ENCODE results near the gene S100A2.

S100A2 gene

GRCh38 chr1:153565529-153566374 lies at the start of gene S100A2:
TSS of gene S100A2 (minus strand) at chr1:153565844. CDS start at chr1:153563877, 1,967 bp downstream.
- no CpG with 5 or more reads among the region's 8 CpGs for WGBS (ENCODE audit: insufficient coverage, insufficient read length)
- peaks cover 17% of the 10 kb centered on the region for H3K4me1 ChIP-seq (ENCODE audit: control insufficient read depth, insufficient read depth, low read length)
- no peaks in the 10 kb centered on the region for H3K9me3 ChIP-seq (ENCODE audit: control insufficient read depth, insufficient read depth, low read length)
- no peak within 1 kb of the TSS for H3K4me3 ChIP-seq (ENCODE audit: low read length)
- no peaks in the 10 kb centered on the region for H3K27me3 ChIP-seq (ENCODE audit: control insufficient read depth, insufficient read depth, low read length)
- no peaks in the 10 kb centered on the region for H3K36me3 ChIP-seq (ENCODE audit: control insufficient read depth, insufficient read depth, low read length)
- no peak for DNase-seq (ENCODE audit: low read depth, low spot score)
- no peak within 1 kb of the TSS for H3K27ac ChIP-seq (ENCODE audit: low read length)

- peaks cover 8% of the 10 kb centered on the region for H3K4me1 ChIP-seq (ENCODE audit: control insufficient read depth, insufficient read depth, low read length)
- H3K27me3 ChIP-seq (ENCODE audit: control insufficient read depth, insufficient read depth, low read length), result no peaks in the 10 kb centered on the region
- DNase-seq (ENCODE audit: low read depth, low spot score), result no peak
- H3K4me3 ChIP-seq (ENCODE audit: low read length), result no peak overlapping the region
- WGBS (ENCODE audit: insufficient coverage, insufficient read length), result no CpG with 5 or more reads among the region's 2 CpGs
- no peaks in the 10 kb centered on the region for H3K9me3 ChIP-seq (ENCODE audit: control insufficient read depth, insufficient read depth, low read length)
- no peak overlapping the region for H3K27ac ChIP-seq (ENCODE audit: low read length)
- H3K36me3 ChIP-seq (ENCODE audit: control insufficient read depth, insufficient read depth, low read length), result 0 out of 2 replicates have a peak, but pooled peaks cover 2% of the 10 kb centered on the region
Measured at GRCh38 chr1:153615406-153615805, 49.8 kb upstream of the S100A2 start.

GRCh38 chr1:153614906-153615305 lies 49.3 kb upstream of the S100A2 start:
- H3K4me1 ChIP-seq (ENCODE audit: control insufficient read depth, insufficient read depth, low read length), result peaks cover 8% of the 10 kb centered on the region
- H3K9me3 ChIP-seq (ENCODE audit: control insufficient read depth, insufficient read depth, low read length), result no peaks in the 10 kb centered on the region
- H3K27me3 ChIP-seq (ENCODE audit: control insufficient read depth, insufficient read depth, low read length), result no peaks in the 10 kb centered on the region
- WGBS (ENCODE audit: insufficient coverage, insufficient read length), result no CpG with 5 or more reads among the region's 7 CpGs
- 0 out of 2 replicates have a peak, but pooled peaks cover 2% of the 10 kb centered on the region for H3K36me3 ChIP-seq (ENCODE audit: control insufficient read depth, insufficient read depth, low read length)
- H3K4me3 ChIP-seq (ENCODE audit: low read length), result no peak overlapping the region
- DNase-seq (ENCODE audit: low read depth, low spot score), result no peak
- no peak overlapping the region for H3K27ac ChIP-seq (ENCODE audit: low read length)

GRCh38 chr1:153614189-153614900 lies 48.7 kb upstream of the S100A2 start:
- Histone ChIP-seq H3K9me3 (ENCODE audit: control insufficient read depth, insufficient read depth, low read length) (no peaks in the 10 kb centered on the region), H3K4me1 (ENCODE audit: control insufficient read depth, insufficient read depth, low read length) (peaks cover 9% of the 10 kb centered on the region), H3K27ac (ENCODE audit: low read length) (no peak overlapping the region), H3K4me3 (ENCODE audit: low read length) (no peak overlapping the region), H3K27me3 (ENCODE audit: control insufficient read depth, insufficient read depth, low read length) (no peaks in the 10 kb centered on the region), H3K36me3 (ENCODE audit: control insufficient read depth, insufficient read depth, low read length) (0 out of 2 replicates have a peak, but pooled peaks cover 2% of the 10 kb centered on the region)
- DNase-seq (ENCODE audit: low read depth, low spot score), result no peak
- no CpG with 5 or more reads among the region's 2 CpGs for WGBS (ENCODE audit: insufficient coverage, insufficient read length)

- Histone ChIP-seq H3K4me1 (ENCODE audit: control insufficient read depth, insufficient read depth, low read length) (peaks cover 14% of the 10 kb centered on the region), H3K9me3 (ENCODE audit: control insufficient read depth, insufficient read depth, low read length) (no peaks in the 10 kb centered on the region), H3K27me3 (ENCODE audit: control insufficient read depth, insufficient read depth, low read length) (no peaks in the 10 kb centered on the region), H3K27ac (ENCODE audit: low read length) (no peak overlapping the region), H3K36me3 (ENCODE audit: control insufficient read depth, insufficient read depth, low read length) (no peaks in the 10 kb centered on the region), H3K4me3 (ENCODE audit: low read length) (no peak overlapping the region)
- WGBS (ENCODE audit: insufficient coverage, insufficient read length), result no CpG with 5 or more reads among the region's 5 CpGs
- DNase-seq (ENCODE audit: low read depth, low spot score), result no peak
Measured at GRCh38 chr1:153613406-153613805, 47.8 kb upstream of the S100A2 start.

- H3K27me3 ChIP-seq (ENCODE audit: control insufficient read depth, insufficient read depth, low read length), result no peaks in the 10 kb centered on the region
- no peak within 1 kb of the TSS for H3K27ac ChIP-seq (ENCODE audit: low read length)
- H3K4me1 ChIP-seq (ENCODE audit: control insufficient read depth, insufficient read depth, low read length), result peaks cover 14% of the 10 kb centered on the region
- H3K4me3 ChIP-seq (ENCODE audit: low read length), result peak within 1 kb of the TSS; percentile 1; the same call in 1 of the 2 replicates
- H3K36me3 ChIP-seq (ENCODE audit: control insufficient read depth, insufficient read depth, low read length), result no peaks in the 10 kb centered on the region
- no peaks in the 10 kb centered on the region for H3K9me3 ChIP-seq (ENCODE audit: control insufficient read depth, insufficient read depth, low read length)
- WGBS (ENCODE audit: insufficient coverage, insufficient read length), result no CpG with 5 or more reads among the region's 9 CpGs
- no peak for DNase-seq (ENCODE audit: low read depth, low spot score)
Measured at GRCh38 chr1:153612755-153613331, 47.2 kb upstream of the S100A2 start, which contains the start of gene S100A16. TSS of gene S100A16 (minus strand) at chr1:153613137. CDS start at chr1:153608151, 4,986 bp downstream.

- no peaks in the 10 kb centered on the region for H3K27me3 ChIP-seq (ENCODE audit: control insufficient read depth, insufficient read depth, low read length)
- no peak overlapping the region; the same call in 1 of the 2 replicates for H3K4me3 ChIP-seq (ENCODE audit: low read length)
- no peak for DNase-seq (ENCODE audit: low read depth, low spot score)
- no CpG with 5 or more reads among the region's 11 CpGs for WGBS (ENCODE audit: insufficient coverage, insufficient read length)
- H3K27ac ChIP-seq (ENCODE audit: low read length), result no peak overlapping the region
- no peaks in the 10 kb centered on the region for H3K36me3 ChIP-seq (ENCODE audit: control insufficient read depth, insufficient read depth, low read length)
- peaks cover 14% of the 10 kb centered on the region for H3K4me1 ChIP-seq (ENCODE audit: control insufficient read depth, insufficient read depth, low read length)
- H3K9me3 ChIP-seq (ENCODE audit: control insufficient read depth, insufficient read depth, low read length), result no peaks in the 10 kb centered on the region
Measured at GRCh38 chr1:153612111-153612754, 46.6 kb upstream of the S100A2 start.

- DNase-seq (ENCODE audit: low read depth, low spot score), result no peak
- Histone ChIP-seq H3K4me1 (ENCODE audit: control insufficient read depth, insufficient read depth, low read length) (peaks cover 14% of the 10 kb centered on the region), H3K27ac (ENCODE audit: low read length) (no peak overlapping the region), H3K36me3 (ENCODE audit: control insufficient read depth, insufficient read depth, low read length) (no peaks in the 10 kb centered on the region), H3K4me3 (ENCODE audit: low read length) (no peak overlapping the region), H3K27me3 (ENCODE audit: control insufficient read depth, insufficient read depth, low read length) (no peaks in the 10 kb centered on the region), H3K9me3 (ENCODE audit: control insufficient read depth, insufficient read depth, low read length) (no peaks in the 10 kb centered on the region)
- no CpG with 5 or more reads among the region's 1 CpG for WGBS (ENCODE audit: insufficient coverage, insufficient read length)
Measured at GRCh38 chr1:153611356-153611755, 45.7 kb upstream of the S100A2 start.

GRCh38 chr1:153610811-153611301 lies 45.2 kb upstream of the S100A2 start:
- Histone ChIP-seq H3K4me1 (ENCODE audit: control insufficient read depth, insufficient read depth, low read length) (peaks cover 14% of the 10 kb centered on the region), H3K27me3 (ENCODE audit: control insufficient read depth, insufficient read depth, low read length) (no peaks in the 10 kb centered on the region), H3K36me3 (ENCODE audit: control insufficient read depth, insufficient read depth, low read length) (no peaks in the 10 kb centered on the region), H3K9me3 (ENCODE audit: control insufficient read depth, insufficient read depth, low read length) (no peaks in the 10 kb centered on the region), H3K4me3 (ENCODE audit: low read length) (no peak overlapping the region), H3K27ac (ENCODE audit: low read length) (no peak overlapping the region)
- no CpG with 5 or more reads among the region's 7 CpGs for WGBS (ENCODE audit: insufficient coverage, insufficient read length)
- no peak for DNase-seq (ENCODE audit: low read depth, low spot score)

- peaks cover 14% of the 10 kb centered on the region for H3K4me1 ChIP-seq (ENCODE audit: control insufficient read depth, insufficient read depth, low read length)
- no peak overlapping the region for H3K4me3 ChIP-seq (ENCODE audit: low read length)
- no CpG with 5 or more reads among the region's 4 CpGs for WGBS (ENCODE audit: insufficient coverage, insufficient read length)
- H3K9me3 ChIP-seq (ENCODE audit: control insufficient read depth, insufficient read depth, low read length), result no peaks in the 10 kb centered on the region
- H3K27ac ChIP-seq (ENCODE audit: low read length), result no peak overlapping the region
- H3K36me3 ChIP-seq (ENCODE audit: control insufficient read depth, insufficient read depth, low read length), result no peaks in the 10 kb centered on the region
- no peak for DNase-seq (ENCODE audit: low read depth, low spot score)
- no peaks in the 10 kb centered on the region for H3K27me3 ChIP-seq (ENCODE audit: control insufficient read depth, insufficient read depth, low read length)
Measured at GRCh38 chr1:153610334-153610733, 44.7 kb upstream of the S100A2 start.
